Measurements from ENCODE around the gene CCNB3. TPM values are rescaled to one million over a fixed set of nuclear protein-coding genes. Genes with fewer than 3 reads are reported as not detected.
A peak's percentile ranks its signal among the peaks of the same experiment; 100 is the strongest.

The CCNB3 gene, protein sequence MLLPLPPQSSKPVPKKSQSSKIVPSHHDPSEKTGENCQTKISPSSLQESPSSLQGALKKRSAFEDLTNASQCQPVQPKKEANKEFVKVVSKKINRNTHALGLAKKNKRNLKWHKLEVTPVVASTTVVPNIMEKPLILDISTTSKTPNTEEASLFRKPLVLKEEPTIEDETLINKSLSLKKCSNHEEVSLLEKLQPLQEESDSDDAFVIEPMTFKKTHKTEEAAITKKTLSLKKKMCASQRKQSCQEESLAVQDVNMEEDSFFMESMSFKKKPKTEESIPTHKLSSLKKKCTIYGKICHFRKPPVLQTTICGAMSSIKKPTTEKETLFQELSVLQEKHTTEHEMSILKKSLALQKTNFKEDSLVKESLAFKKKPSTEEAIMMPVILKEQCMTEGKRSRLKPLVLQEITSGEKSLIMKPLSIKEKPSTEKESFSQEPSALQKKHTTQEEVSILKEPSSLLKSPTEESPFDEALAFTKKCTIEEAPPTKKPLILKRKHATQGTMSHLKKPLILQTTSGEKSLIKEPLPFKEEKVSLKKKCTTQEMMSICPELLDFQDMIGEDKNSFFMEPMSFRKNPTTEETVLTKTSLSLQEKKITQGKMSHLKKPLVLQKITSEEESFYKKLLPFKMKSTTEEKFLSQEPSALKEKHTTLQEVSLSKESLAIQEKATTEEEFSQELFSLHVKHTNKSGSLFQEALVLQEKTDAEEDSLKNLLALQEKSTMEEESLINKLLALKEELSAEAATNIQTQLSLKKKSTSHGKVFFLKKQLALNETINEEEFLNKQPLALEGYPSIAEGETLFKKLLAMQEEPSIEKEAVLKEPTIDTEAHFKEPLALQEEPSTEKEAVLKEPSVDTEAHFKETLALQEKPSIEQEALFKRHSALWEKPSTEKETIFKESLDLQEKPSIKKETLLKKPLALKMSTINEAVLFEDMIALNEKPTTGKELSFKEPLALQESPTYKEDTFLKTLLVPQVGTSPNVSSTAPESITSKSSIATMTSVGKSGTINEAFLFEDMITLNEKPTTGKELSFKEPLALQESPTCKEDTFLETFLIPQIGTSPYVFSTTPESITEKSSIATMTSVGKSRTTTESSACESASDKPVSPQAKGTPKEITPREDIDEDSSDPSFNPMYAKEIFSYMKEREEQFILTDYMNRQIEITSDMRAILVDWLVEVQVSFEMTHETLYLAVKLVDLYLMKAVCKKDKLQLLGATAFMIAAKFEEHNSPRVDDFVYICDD (N-terminal part only)
- 0.60 TPM for polyA plus RNA-seq (2013, experiment 1 of 2)
- 0.55 TPM for polyA plus RNA-seq (2013, experiment 2 of 2)

DNA sequence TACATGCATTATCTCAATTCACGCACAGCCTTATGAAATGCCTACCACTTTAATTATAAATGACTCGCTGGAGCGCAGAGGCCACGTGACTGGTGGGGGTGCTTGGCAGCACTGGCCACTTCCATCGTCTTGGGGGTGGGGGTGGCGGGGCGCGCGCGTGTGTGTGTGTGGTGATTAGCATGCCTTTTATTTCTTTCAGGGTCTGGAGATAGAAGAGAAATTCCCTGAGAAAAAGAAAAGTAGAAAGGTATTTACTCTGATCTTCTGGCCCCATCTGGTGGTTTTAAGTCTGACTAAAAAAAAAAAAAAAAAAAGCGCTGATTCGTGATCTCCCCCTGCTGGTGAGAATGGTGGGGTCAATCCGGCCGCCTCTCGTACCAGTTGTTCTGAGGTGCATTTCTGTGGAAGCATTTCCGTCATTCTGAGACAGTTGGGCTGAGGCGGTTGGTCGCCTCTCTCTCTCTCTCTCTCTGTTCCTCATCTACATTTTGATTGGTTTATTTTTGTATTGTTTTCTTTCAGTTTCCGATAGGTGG, at the start of gene CCNB3:
Gene CCNB3 (plus strand): TSS at position 402 of the 536 bp plus-strand sequence. CDS start 80,399 bp downstream, outside the sequence.
- H2BK120ac ChIP-seq (ENCODE audit: low read depth, low read length), result no peak within 1 kb of the TSS
- H3K27me3 ChIP-seq (ENCODE audit: control insufficient read depth in 3 of 3, insufficient read depth in 3 of 3, low read depth in 1 of 3, low read length in 3 of 3), result no peaks in the 10 kb centered on the region
- H3K79me1 ChIP-seq (ENCODE audit: low read depth, low read length), result no peaks in the 10 kb centered on the region
- H3K9ac ChIP-seq (ENCODE audit: low read depth, low read length, poor library complexity), result no peak within 1 kb of the TSS
- H2AK5ac ChIP-seq (ENCODE audit: low read depth, low read length), result no peak within 1 kb of the TSS
- H2BK12ac ChIP-seq (ENCODE audit: low read length), result no peak within 1 kb of the TSS
- no peak within 1 kb of the TSS for H4K8ac ChIP-seq (ENCODE audit: low read depth, low read length)
- no peak within 1 kb of the TSS for H4K91ac ChIP-seq (ENCODE audit: low read depth, low read length, poor library complexity)
- H3K4me3 ChIP-seq (ENCODE audit: low read length in 2 of 2), result no peak within 1 kb of the TSS
- no peak within 1 kb of the TSS for H2BK5ac ChIP-seq (ENCODE audit: low read length)
- no peak within 1 kb of the TSS for H3K23ac ChIP-seq (ENCODE audit: low read depth, low read length, poor library complexity)
- DNase-seq (ENCODE audit: low spot score), result peak; percentile 24
- no peaks in the 10 kb centered on the region for H3K9me3 ChIP-seq (replicated peaks in 1 of 2; ENCODE audit: control insufficient read depth in 2 of 2, insufficient read depth in 1 of 2, low read depth in 1 of 2, low read length in 2 of 2)
- no peak within 1 kb of the TSS for H3K14ac ChIP-seq (ENCODE audit: low read length)
- H3K4me2 ChIP-seq (ENCODE audit: insufficient read depth, low read length, poor library complexity, severe bottlenecking), result peak within 1 kb of the TSS; percentile 25
- H2AFZ ChIP-seq (ENCODE audit: low read length), result peak within 1 kb of the TSS; percentile 59
- no peaks in the 10 kb centered on the region for H3K4me1 ChIP-seq (ENCODE audit: control insufficient read depth in 2 of 2, insufficient read depth in 1 of 2, low read depth in 1 of 2, low read length in 2 of 2)
- no peak within 1 kb of the TSS for H3K4ac ChIP-seq (ENCODE audit: low read length)
- no CpG with 5 or more reads among the region's 19 CpGs for WGBS, 2 donors (ENCODE audit: extremely low coverage in 2 of 2, insufficient read length in 2 of 2, insufficient replicate concordance in 1 of 2)
- H3K36me3 ChIP-seq (replicated peaks in 1 of 2; ENCODE audit: control insufficient read depth in 2 of 2, insufficient read depth in 2 of 2, low read length in 2 of 2), result no peaks in the 10 kb centered on the region
- H2BK15ac ChIP-seq (ENCODE audit: low read length), result no peak within 1 kb of the TSS
- H3K27ac ChIP-seq (replicated peaks; ENCODE audit: low read length), result no peak within 1 kb of the TSS
- no peak within 1 kb of the TSS for H3K18ac ChIP-seq (ENCODE audit: low read length)

DNA sequence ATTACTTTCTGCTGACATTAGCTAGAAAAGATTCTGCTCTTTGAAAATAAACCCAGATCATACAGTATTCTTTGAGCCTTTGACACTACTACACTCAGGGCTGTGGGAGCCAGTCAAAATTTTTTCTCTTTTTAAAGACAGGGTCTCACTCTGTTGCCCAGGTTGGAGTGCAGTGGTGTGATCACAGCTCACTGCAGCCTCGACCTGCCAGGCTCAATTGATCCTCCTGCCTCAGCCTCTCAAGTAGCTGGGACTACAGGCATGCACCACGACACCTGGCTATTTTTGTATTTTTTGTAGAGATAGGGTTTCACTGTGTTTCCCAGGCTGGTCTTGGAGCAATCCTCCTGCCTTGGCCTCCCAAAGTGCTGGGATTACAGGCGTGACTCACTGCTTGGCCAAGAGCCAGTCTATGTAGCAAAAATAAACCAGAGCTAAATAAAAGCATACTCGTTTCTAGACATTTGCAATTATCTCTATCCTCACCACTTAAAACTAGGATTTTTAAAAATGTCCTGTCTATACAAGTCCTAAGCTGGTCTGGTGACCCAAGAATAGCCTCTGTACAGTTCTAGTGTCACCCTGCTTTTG, 46.9 kb upstream of the CCNB3 start:
- H2BK120ac ChIP-seq (ENCODE audit: low read depth, low read length), result no peak overlapping the region
- H2AFZ ChIP-seq (ENCODE audit: low read length), result no peak overlapping the region
- H3K9ac ChIP-seq (ENCODE audit: low read depth, low read length, poor library complexity), result no peak overlapping the region
- H4K8ac ChIP-seq (ENCODE audit: low read depth, low read length), result no peak overlapping the region
- no CpG with 5 or more reads among the region's 4 CpGs for WGBS, 2 donors (ENCODE audit: extremely low coverage in 2 of 2, insufficient read length in 2 of 2, insufficient replicate concordance in 1 of 2)
- H3K9me3 ChIP-seq (replicated peaks in 1 of 2; ENCODE audit: control insufficient read depth in 2 of 2, insufficient read depth in 1 of 2, low read depth in 1 of 2, low read length in 2 of 2), result no peaks in the 10 kb centered on the region
- no peak overlapping the region for H3K27ac ChIP-seq (replicated peaks; ENCODE audit: low read length)
- H2BK12ac ChIP-seq (ENCODE audit: low read length), result no peak overlapping the region
- no peak overlapping the region for H3K4ac ChIP-seq (ENCODE audit: low read length)
- no peaks in the 10 kb centered on the region for H3K36me3 ChIP-seq (replicated peaks in 1 of 2; ENCODE audit: control insufficient read depth in 2 of 2, insufficient read depth in 2 of 2, low read length in 2 of 2)
- H2BK15ac ChIP-seq (ENCODE audit: low read length), result no peak overlapping the region
- no peak overlapping the region for H3K18ac ChIP-seq (ENCODE audit: low read length)
- no peak overlapping the region for H4K91ac ChIP-seq (ENCODE audit: low read depth, low read length, poor library complexity)
- peaks cover 0 to 4% (median 0%) of the 10 kb centered on the region in 3 experiments for H3K27me3 ChIP-seq (ENCODE audit: control insufficient read depth in 3 of 3, insufficient read depth in 3 of 3, low read depth in 1 of 3, low read length in 3 of 3)
- no peak overlapping the region for H3K4me2 ChIP-seq (ENCODE audit: insufficient read depth, low read length, poor library complexity, severe bottlenecking)
- H3K14ac ChIP-seq (ENCODE audit: low read length), result no peak overlapping the region
- H3K79me1 ChIP-seq (ENCODE audit: low read depth, low read length), result no peaks in the 10 kb centered on the region
- H3K4me1 ChIP-seq (ENCODE audit: control insufficient read depth in 2 of 2, insufficient read depth in 1 of 2, low read depth in 1 of 2, low read length in 2 of 2), result no peaks in the 10 kb centered on the region
- H2BK5ac ChIP-seq (ENCODE audit: low read length), result no peak overlapping the region
- H3K23ac ChIP-seq (ENCODE audit: low read depth, low read length, poor library complexity), result no peak overlapping the region
- H3K4me3 ChIP-seq (ENCODE audit: low read length in 2 of 2), result no peak overlapping the region
- H2AK5ac ChIP-seq (ENCODE audit: low read depth, low read length), result no peak overlapping the region
- DNase-seq (ENCODE audit: low spot score), result no peak

DNA sequence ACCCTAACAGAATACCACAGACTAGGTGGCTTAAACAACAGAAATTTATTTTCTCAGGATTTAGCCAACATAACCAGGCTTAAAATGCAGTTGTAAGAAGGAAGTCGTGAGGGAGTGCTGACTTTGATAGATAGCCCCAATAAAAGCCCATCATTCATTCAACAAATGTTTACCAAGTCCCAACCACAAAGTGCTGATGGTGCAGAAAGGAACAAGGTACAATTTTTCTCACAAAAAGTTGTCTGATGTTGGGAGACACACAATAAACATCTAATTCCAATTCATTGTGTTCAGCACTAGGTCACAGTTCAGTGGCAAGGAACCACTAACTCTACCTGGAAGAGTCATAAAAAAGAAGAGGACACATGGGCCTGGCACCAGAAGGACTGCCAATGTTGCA, 46.0 kb upstream of the CCNB3 start:
- no CpG with 5 or more reads among the region's 1 CpG for WGBS, 2 donors (ENCODE audit: extremely low coverage in 2 of 2, insufficient read length in 2 of 2, insufficient replicate concordance in 1 of 2)
- no peak overlapping the region for H3K14ac ChIP-seq (ENCODE audit: low read length)
- H3K9me3 ChIP-seq (replicated peaks in 1 of 2; ENCODE audit: control insufficient read depth in 2 of 2, insufficient read depth in 1 of 2, low read depth in 1 of 2, low read length in 2 of 2), result no peaks in the 10 kb centered on the region
- no peak overlapping the region for H2BK5ac ChIP-seq (ENCODE audit: low read length)
- H2BK12ac ChIP-seq (ENCODE audit: low read length), result no peak overlapping the region
- H3K79me1 ChIP-seq (ENCODE audit: low read depth, low read length), result no peaks in the 10 kb centered on the region
- H3K27me3 ChIP-seq (ENCODE audit: control insufficient read depth in 3 of 3, insufficient read depth in 3 of 3, low read depth in 1 of 3, low read length in 3 of 3), result peaks cover 0 to 4% (median 0%) of the 10 kb centered on the region in 3 experiments
- no peak overlapping the region for H3K4me2 ChIP-seq (ENCODE audit: insufficient read depth, low read length, poor library complexity, severe bottlenecking)
- no peak overlapping the region for H3K27ac ChIP-seq (replicated peaks; ENCODE audit: low read length)
- no peak overlapping the region for H3K23ac ChIP-seq (ENCODE audit: low read depth, low read length, poor library complexity)
- no peak for DNase-seq (ENCODE audit: low spot score)
- H3K4ac ChIP-seq (ENCODE audit: low read length), result no peak overlapping the region
- no peak overlapping the region for H4K8ac ChIP-seq (ENCODE audit: low read depth, low read length)
- no peak overlapping the region for H3K4me3 ChIP-seq (ENCODE audit: low read length in 2 of 2)
- no peak overlapping the region for H4K91ac ChIP-seq (ENCODE audit: low read depth, low read length, poor library complexity)
- H3K18ac ChIP-seq (ENCODE audit: low read length), result no peak overlapping the region
- no peak overlapping the region for H2AFZ ChIP-seq (ENCODE audit: low read length)
- no peak overlapping the region for H3K9ac ChIP-seq (ENCODE audit: low read depth, low read length, poor library complexity)
- H3K4me1 ChIP-seq (ENCODE audit: control insufficient read depth in 2 of 2, insufficient read depth in 1 of 2, low read depth in 1 of 2, low read length in 2 of 2), result no peaks in the 10 kb centered on the region
- H3K36me3 ChIP-seq (replicated peaks in 1 of 2; ENCODE audit: control insufficient read depth in 2 of 2, insufficient read depth in 2 of 2, low read length in 2 of 2), result no peaks in the 10 kb centered on the region
- no peak overlapping the region for H2BK120ac ChIP-seq (ENCODE audit: low read depth, low read length)
- H2AK5ac ChIP-seq (ENCODE audit: low read depth, low read length), result no peak overlapping the region
- H2BK15ac ChIP-seq (ENCODE audit: low read length), result no peak overlapping the region

Data from neuronal stem cell (in vitro differentiated cells).